WTC11 (cell line): ENCODE measurements around the gene TXNDC2.

Experiments
- CBFB ChIP-seq: sonication (generic); formaldehyde crosslinking; IDR thresholded peaks from 2 replicates; pipeline ENCODE4 v1.8.1; 2022; ENCODE audit warnings: mild to moderate bottlenecking, low read depth, missing genetic modification reagents
- TF ChIP-seq, protein P1 (sequence below): fragments of 200-600 bp; IDR thresholded peaks from 2 replicates; pipeline ENCODE4 v1.8.0; 2022; ENCODE audit warnings: antibody characterized with exemption
- TF ChIP-seq, protein P2 (sequence below): sonication (generic); formaldehyde crosslinking; IDR thresholded peaks from 2 replicates; pipeline ENCODE4 v1.8.0; 2022; ENCODE audit warnings: mild to moderate bottlenecking, missing genetic modification reagents
- TF ChIP-seq, protein P3 (sequence below): sonication (generic); formaldehyde crosslinking; conservative IDR thresholded peaks from 2 replicates; pipeline ENCODE4 v1.8.1; 2022; ENCODE audit warnings: mild to moderate bottlenecking, missing genetic modification reagents

DNA sequence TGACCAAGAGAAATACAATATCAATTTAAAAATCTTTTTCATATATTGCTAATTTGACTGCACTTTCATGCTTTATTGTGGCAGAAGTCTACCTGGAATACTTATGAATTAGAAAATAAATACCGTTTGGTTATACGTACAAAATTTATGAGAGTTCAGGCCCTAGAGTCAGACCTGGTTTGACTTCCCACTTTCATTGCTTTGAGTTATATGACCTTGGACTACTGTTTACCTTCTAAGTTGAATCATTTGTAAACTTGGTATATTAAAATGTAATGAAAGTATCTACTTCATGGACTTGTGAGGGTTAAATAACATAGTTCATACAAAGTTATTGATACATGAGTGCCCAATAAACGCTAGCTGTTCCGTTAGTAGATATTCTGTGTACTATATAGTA is 40.0 kb downstream of the TXNDC2 start:
- TF ChIP-seq, protein P1, sequence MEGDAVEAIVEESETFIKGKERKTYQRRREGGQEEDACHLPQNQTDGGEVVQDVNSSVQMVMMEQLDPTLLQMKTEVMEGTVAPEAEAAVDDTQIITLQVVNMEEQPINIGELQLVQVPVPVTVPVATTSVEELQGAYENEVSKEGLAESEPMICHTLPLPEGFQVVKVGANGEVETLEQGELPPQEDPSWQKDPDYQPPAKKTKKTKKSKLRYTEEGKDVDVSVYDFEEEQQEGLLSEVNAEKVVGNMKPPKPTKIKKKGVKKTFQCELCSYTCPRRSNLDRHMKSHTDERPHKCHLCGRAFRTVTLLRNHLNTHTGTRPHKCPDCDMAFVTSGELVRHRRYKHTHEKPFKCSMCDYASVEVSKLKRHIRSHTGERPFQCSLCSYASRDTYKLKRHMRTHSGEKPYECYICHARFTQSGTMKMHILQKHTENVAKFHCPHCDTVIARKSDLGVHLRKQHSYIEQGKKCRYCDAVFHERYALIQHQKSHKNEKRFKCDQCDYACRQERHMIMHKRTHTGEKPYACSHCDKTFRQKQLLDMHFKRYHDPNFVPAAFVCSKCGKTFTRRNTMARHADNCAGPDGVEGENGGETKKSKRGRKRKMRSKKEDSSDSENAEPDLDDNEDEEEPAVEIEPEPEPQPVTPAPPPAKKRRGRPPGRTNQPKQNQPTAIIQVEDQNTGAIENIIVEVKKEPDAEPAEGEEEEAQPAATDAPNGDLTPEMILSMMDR, result no peak
- TF ChIP-seq, protein P2, sequence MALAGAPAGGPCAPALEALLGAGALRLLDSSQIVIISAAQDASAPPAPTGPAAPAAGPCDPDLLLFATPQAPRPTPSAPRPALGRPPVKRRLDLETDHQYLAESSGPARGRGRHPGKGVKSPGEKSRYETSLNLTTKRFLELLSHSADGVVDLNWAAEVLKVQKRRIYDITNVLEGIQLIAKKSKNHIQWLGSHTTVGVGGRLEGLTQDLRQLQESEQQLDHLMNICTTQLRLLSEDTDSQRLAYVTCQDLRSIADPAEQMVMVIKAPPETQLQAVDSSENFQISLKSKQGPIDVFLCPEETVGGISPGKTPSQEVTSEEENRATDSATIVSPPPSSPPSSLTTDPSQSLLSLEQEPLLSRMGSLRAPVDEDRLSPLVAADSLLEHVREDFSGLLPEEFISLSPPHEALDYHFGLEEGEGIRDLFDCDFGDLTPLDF (CRISPR knock-in tag), result no peak
- no peak for TF ChIP-seq CBFB
- TF ChIP-seq, protein P3, sequence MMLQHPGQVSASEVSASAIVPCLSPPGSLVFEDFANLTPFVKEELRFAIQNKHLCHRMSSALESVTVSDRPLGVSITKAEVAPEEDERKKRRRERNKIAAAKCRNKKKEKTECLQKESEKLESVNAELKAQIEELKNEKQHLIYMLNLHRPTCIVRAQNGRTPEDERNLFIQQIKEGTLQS (CRISPR knock-in tag), result no peak
